GM18867 (cell line): ENCODE measurements around the gene ESYT3.
A peak's percentile ranks its signal among the peaks of the same experiment; 100 is the strongest.
"Not testable (repeated sequence)": the region's sequence is repeated elsewhere in the genome, so short reads cannot be mapped to it uniquely, and the experiment has no call there.

ENCODE experiments used
- ATAC-seq: cut with Tn5 transposase; IDR thresholded peaks from one replicate; pipeline ENCODE4 v1.9.1; 2021; ENCODE audit warnings: mild to moderate bottlenecking, moderate library complexity; ENCODE audit not compliant: unreplicated experiment

ESYT3 gene

GRCh38 chr3:138407236-138407907 lies 27.0 kb upstream of the ESYT3 start:
- ATAC-seq: no peak

GRCh38 chr3:138408751-138409570 lies 25.5 kb upstream of the ESYT3 start:
- ATAC-seq: no peak

GRCh38 chr3:138412821-138413551 lies 21.4 kb upstream of the ESYT3 start:
- ATAC-seq: no peak

- ATAC-seq: peak; percentile 63
Measured at GRCh38 chr3:138416236-138416635, 18.2 kb upstream of the ESYT3 start.

- ATAC-seq: peak; percentile 76
Measured at GRCh38 chr3:138417559-138417982, 16.8 kb upstream of the ESYT3 start.

GRCh38 chr3:138418601-138419206 lies 15.7 kb upstream of the ESYT3 start:
- no peak for ATAC-seq

- ATAC-seq: no peak
Measured at GRCh38 chr3:138423316-138423715, 11.1 kb upstream of the ESYT3 start.

- no peak for ATAC-seq
Measured at GRCh38 chr3:138424323-138424722, 10.1 kb upstream of the ESYT3 start.

- ATAC-seq: no peak
Measured at GRCh38 chr3:138426211-138426610, 8.2 kb upstream of the ESYT3 start.

GRCh38 chr3:138426754-138427153 lies 7.7 kb upstream of the ESYT3 start:
- not testable (repeated sequence) for ATAC-seq

- ATAC-seq: no peak
Measured at GRCh38 chr3:138429665-138430064, 4.8 kb upstream of the ESYT3 start.

GRCh38 chr3:138432576-138433240 lies 1.7 kb upstream of the ESYT3 start:
- ATAC-seq: no peak

GRCh38 chr3:138433892-138434275 lies 532 bp upstream of the ESYT3 start:
- no peak for ATAC-seq

GRCh38 chr3:138434875-138435772 lies 708 bp downstream of the ESYT3 start:
- no peak for ATAC-seq

- ATAC-seq: no peak
Measured at GRCh38 chr3:138435840-138436239, 1.4 kb downstream of the ESYT3 start.

GRCh38 chr3:138437281-138437680 lies 2.9 kb downstream of the ESYT3 start:
- ATAC-seq: no peak

GRCh38 chr3:138438896-138439295 lies 4.5 kb downstream of the ESYT3 start:
- ATAC-seq: no peak

GRCh38 chr3:138439646-138440045 lies 5.2 kb downstream of the ESYT3 start:
- ATAC-seq: no peak

- no peak for ATAC-seq
Measured at GRCh38 chr3:138440121-138440521, 5.7 kb downstream of the ESYT3 start.

- no peak for ATAC-seq
Measured at GRCh38 chr3:138440596-138440995, 6.2 kb downstream of the ESYT3 start.
